Activated CD4-positive, alpha-beta T cell treated with anti-CD3 and anti-CD28 coated beads for 36 hours (primary cell): ENCODE results near the gene BLMH. TPM values are rescaled to one million over a fixed set of nuclear protein-coding genes. Genes with fewer than 3 reads are reported as not detected.

ENCODE experiments used
- ATAC-seq: fragments of 200-7000 bp; cut with Tn5 transposase; one replicate; pipeline ENCODE4 v1.10.0; 2021; ENCODE audit warnings: mild to moderate bottlenecking, moderate library complexity
- CTCF ChIA-PET: fragments of 350-600 bp; sonication (Branson Sonifier 250); formaldehyde crosslinking; loops from one replicate; lab custom pipeline; 2021; ENCODE audit warnings: antibody characterized with exemption; lab: Charles Lee
- POLR2A ChIA-PET: fragments of 350-600 bp; sonication (Branson Sonifier 250); formaldehyde crosslinking; loops from one replicate; lab custom pipeline; 2021; ENCODE audit warnings: antibody characterized with exemption, inconsistent platforms; lab: Charles Lee
- DNase-seq: peaks from one replicate; pipeline ENCODE4 v3.0.0-alpha.2; 2020
- H3K27ac Mint-ChIP-seq: one replicate; pipeline ENCODE4 v1.8.0; 2021; ENCODE audit warnings: mixed read lengths
- H3K27me3 Mint-ChIP-seq: one replicate; pipeline ENCODE4 v1.8.0; 2021; ENCODE audit warnings: mixed read lengths
- H3K36me3 Mint-ChIP-seq: one replicate; pipeline ENCODE4 v1.8.0; 2021; ENCODE audit warnings: low read depth, mixed read lengths
- H3K4me1 Mint-ChIP-seq: one replicate; pipeline ENCODE4 v1.8.0; 2021; ENCODE audit warnings: mixed read lengths
- H3K4me3 Mint-ChIP-seq: one replicate; pipeline ENCODE4 v1.8.0; 2021; ENCODE audit warnings: mild to moderate bottlenecking, moderate library complexity, mixed read lengths
- H3K9me3 Mint-ChIP-seq: one replicate; pipeline ENCODE4 v1.8.0; 2021; ENCODE audit warnings: low read depth, mixed read lengths
- intact Hi-C, 2 experiments: fragments of 100-400 bp; cut with DNase I in 1 of 2; cut with micrococcal nuclease in 1 of 2; formaldehyde crosslinking; loops; one replicate each; pipeline versions ENCODE4 v1.14.2 to v1.15.1; 2022 to 2024; cut with DNase I, micrococcal nuclease
- total RNA-seq, 2 experiments: library from RNA; stranded (reverse); gene quantifications; one replicate each; pipeline ENCODE4 v1.2.3, GENCODE V29; 2021

The BLMH gene
- total RNA-seq, 2 experiments from 2014 or later: 54.3 to 74.5 TPM

- intact Hi-C loops: no loop called here
- H3K4me3 Mint-ChIP-seq: no peak overlapping the region
- no peaks in the 10 kb centered on the region for H3K4me1 Mint-ChIP-seq
- ATAC-seq (no peak), DNase-seq (no peak)
- ChIA-PET POLR2A (interaction anchor here (0.7 kb wide), 1 partner anchor 627 kb away, joined by 5 read pairs; no protein-coding TSS in a partner anchor), CTCF (interaction anchor here (0.5 to 1.3 kb wide), 5 partner anchors 28 to 479 kb away, joined by 3 to 7 read pairs (median 4); no protein-coding TSS in a partner anchor)
- no peaks in the 10 kb centered on the region for H3K27me3 Mint-ChIP-seq
- no peaks in the 10 kb centered on the region for H3K9me3 Mint-ChIP-seq
- no peak overlapping the region for H3K27ac Mint-ChIP-seq
- no peaks in the 10 kb centered on the region for H3K36me3 Mint-ChIP-seq
Observed at GRCh38 chr17:30308406-30308805, 16.7 kb upstream of the BLMH start.

- ATAC-seq: no peak
- ChIA-PET POLR2A (interaction anchor here (0.6 kb wide), 1 partner anchor 268 kb away, joined by 3 read pairs; no protein-coding TSS in a partner anchor), CTCF (interaction anchor here (0.8 to 0.9 kb wide), 2 partner anchors 21 to 200 kb away, joined by 4 to 5 read pairs; no protein-coding TSS in a partner anchor)
- intact Hi-C loops: no loop called here
- H3K36me3 Mint-ChIP-seq: no peaks in the 10 kb centered on the region
- no peak overlapping the region for H3K4me3 Mint-ChIP-seq
- H3K27ac Mint-ChIP-seq: no peak overlapping the region
- H3K27me3 Mint-ChIP-seq: no peaks in the 10 kb centered on the region
- peaks cover 4% of the 10 kb centered on the region for H3K4me1 Mint-ChIP-seq
- peaks cover 2% of the 10 kb centered on the region for H3K9me3 Mint-ChIP-seq
- no peak for DNase-seq
Observed at GRCh38 chr17:30304778-30305177, 13.0 kb upstream of the BLMH start.

GRCh38 chr17:30302241-30302640, 10.5 kb upstream of the BLMH start:
- ATAC-seq (no peak), DNase-seq (no peak)
- Mint-ChIP-seq H3K4me3 (no peak overlapping the region), H3K27me3 (no peaks in the 10 kb centered on the region), H3K9me3 (peaks cover 2% of the 10 kb centered on the region), H3K36me3 (no peaks in the 10 kb centered on the region), H3K4me1 (peaks cover 4% of the 10 kb centered on the region), H3K27ac (no peak overlapping the region)
- intact Hi-C loops: no loop called here
- POLR2A ChIA-PET: no interaction called here
- CTCF ChIA-PET: interaction anchor here (0.7 to 0.9 kb wide), 2 partner anchors 34 to 175 kb away, joined by 3 read pairs; partner anchors contain the start of gene GOSR1

- H3K27ac Mint-ChIP-seq: no peak overlapping the region
- CTCF ChIA-PET: no interaction called here
- peaks cover 2% of the 10 kb centered on the region for H3K9me3 Mint-ChIP-seq
- ATAC-seq (no peak), DNase-seq (no peak)
- POLR2A ChIA-PET: no interaction called here
- H3K4me3 Mint-ChIP-seq: no peak overlapping the region
- no peaks in the 10 kb centered on the region for H3K27me3 Mint-ChIP-seq
- peaks cover 4% of the 10 kb centered on the region for H3K4me1 Mint-ChIP-seq
- intact Hi-C loops: no loop called here
- no peaks in the 10 kb centered on the region for H3K36me3 Mint-ChIP-seq
Observed at GRCh38 chr17:30300818-30301217, 9.1 kb upstream of the BLMH start.

GRCh38 chr17:30299000-30299399, 7.3 kb upstream of the BLMH start:
- H3K4me3 Mint-ChIP-seq: no peak overlapping the region
- H3K9me3 Mint-ChIP-seq: peaks cover 2% of the 10 kb centered on the region
- H3K27ac Mint-ChIP-seq: no peak overlapping the region
- ATAC-seq: no peak
- CTCF ChIA-PET: interaction anchor here (1.0 kb wide), 1 partner anchor 35 kb away, joined by 3 read pairs; the partner anchor contains the start of gene TMIGD1
- H3K36me3 Mint-ChIP-seq: no peaks in the 10 kb centered on the region
- intact Hi-C loops: no loop called here
- POLR2A ChIA-PET: no interaction called here
- H3K27me3 Mint-ChIP-seq: no peaks in the 10 kb centered on the region
- H3K4me1 Mint-ChIP-seq: peaks cover 4% of the 10 kb centered on the region
- DNase-seq: no peak

GRCh38 chr17:30297715-30298114, 6.0 kb upstream of the BLMH start:
- H3K36me3 Mint-ChIP-seq: no peaks in the 10 kb centered on the region
- peaks cover 4% of the 10 kb centered on the region for H3K4me1 Mint-ChIP-seq
- peaks cover 2% of the 10 kb centered on the region for H3K9me3 Mint-ChIP-seq
- intact Hi-C loops: no loop called here
- no peaks in the 10 kb centered on the region for H3K27me3 Mint-ChIP-seq
- DNase-seq (no peak), ATAC-seq (no peak)
- H3K4me3 Mint-ChIP-seq: no peak overlapping the region
- H3K27ac Mint-ChIP-seq: no peak overlapping the region
- CTCF ChIA-PET: no interaction called here
- POLR2A ChIA-PET: no interaction called here

- Mint-ChIP-seq H3K9me3 (peaks cover 2% of the 10 kb centered on the region), H3K27me3 (no peaks in the 10 kb centered on the region), H3K4me1 (peaks cover 4% of the 10 kb centered on the region), H3K36me3 (no peaks in the 10 kb centered on the region), H3K27ac (no peak overlapping the region), H3K4me3 (no peak overlapping the region)
- intact Hi-C loops: no loop called here
- ATAC-seq (no peak), DNase-seq (no peak)
- ChIA-PET POLR2A (no interaction called here), CTCF (interaction anchor here (0.8 to 1.5 kb wide), 2 partner anchors 17 to 40 kb away, joined by 3 to 6 read pairs; no protein-coding TSS in a partner anchor)
Observed at GRCh38 chr17:30296499-30297080, 4.8 kb upstream of the BLMH start.

- DNase-seq (no peak), ATAC-seq (peak; percentile 14)
- Mint-ChIP-seq H3K4me1 (peaks cover 13% of the 10 kb centered on the region), H3K36me3 (peaks cover 14% of the 10 kb centered on the region), H3K27ac (peak overlapping the region; percentile 14), H3K27me3 (no peaks in the 10 kb centered on the region), H3K4me3 (peak overlapping the region; percentile 37), H3K9me3 (no peaks in the 10 kb centered on the region)
- intact Hi-C loops: loop anchor here (1.0 to 5.0 kb wide), 7 partner anchors 30 to 540 kb away; partner anchors contain the start of genes ATAD5 (in 1 of the 2), CPD (in 1 of the 2) and NSRP1 (in 1 of the 2)
- CTCF ChIA-PET: interaction anchor here (0.5 to 3.1 kb wide), 7 partner anchors 31 to 207 kb away, joined by 3 to 27 read pairs (median 4); partner anchors contain the start of gene TMIGD1
- POLR2A ChIA-PET: interaction anchor here (0.8 to 1.6 kb wide), 3 partner anchors 36 to 89 kb away, joined by 3 to 9 read pairs (median 5); no protein-coding TSS in a partner anchor
Observed at GRCh38 chr17:30292286-30292858, 628 bp upstream of the BLMH start.

- POLR2A ChIA-PET: interaction anchor here (1.2 to 1.6 kb wide), 3 partner anchors 38 to 73 kb away, joined by 3 to 9 read pairs (median 3); no protein-coding TSS in a partner anchor
- Mint-ChIP-seq H3K27ac (peak overlapping the region; percentile 94), H3K36me3 (peaks cover 27% of the 10 kb centered on the region), H3K27me3 (no peaks in the 10 kb centered on the region), H3K4me3 (peak overlapping the region; percentile 91), H3K9me3 (no peaks in the 10 kb centered on the region), H3K4me1 (peaks cover 13% of the 10 kb centered on the region)
- CTCF ChIA-PET: interaction anchor here (0.9 to 3.1 kb wide), 9 partner anchors 25 to 186 kb away, joined by 3 to 27 read pairs (median 5); partner anchors contain the start of gene TMIGD1
- peak; percentile 66 for ATAC-seq
- DNase-seq: peak; percentile 59
- intact Hi-C loops: loop anchor here (1.0 to 5.0 kb wide), 8 partner anchors 41 to 541 kb away; partner anchors contain the start of genes ATAD5 (in 1 of the 2), CPD (in 1 of the 2) and GOSR1 (in 1 of the 2)
Observed at GRCh38 chr17:30290696-30291542, 825 bp downstream of the BLMH start.

- POLR2A ChIA-PET: no interaction called here
- intact Hi-C loops: loop anchor here (5.0 kb wide), 4 partner anchors 87 to 542 kb away; partner anchors contain the start of genes ATAD5 (in 1 of the 2) and CPD (in 1 of the 2)
- Mint-ChIP-seq H3K9me3 (no peaks in the 10 kb centered on the region), H3K4me1 (peaks cover 13% of the 10 kb centered on the region), H3K27me3 (no peaks in the 10 kb centered on the region), H3K36me3 (peaks cover 35% of the 10 kb centered on the region), H3K27ac (no peak overlapping the region), H3K4me3 (peak overlapping the region; percentile 91)
- ATAC-seq (no peak), DNase-seq (no peak)
- CTCF ChIA-PET: interaction anchor here (1.4 kb wide), 1 partner anchor 49 kb away, joined by 5 read pairs; no protein-coding TSS in a partner anchor
Observed at GRCh38 chr17:30290077-30290476, 1.7 kb downstream of the BLMH start.
